Prostate gland (tissue), 2 donors: ENCODE results near the gene LCN9. TPM values are rescaled to one million over a fixed set of nuclear protein-coding genes. Genes with fewer than 3 reads are reported as not detected.

Experiments used
- DNase-seq: peaks from one replicate; pipeline ENCODE4 v3.0.0-alpha.2; 2019; ENCODE audit warnings: low spot score
- H3K27ac ChIP-seq, 2 donors: fragments of 200-600 bp; sonication (generic); 2 replicates each; pipeline ENCODE4 v1.5.1; 2017 to 2019
- H3K27me3 ChIP-seq: fragments of 200-600 bp; sonication (generic); replicated peaks from 2 replicates; pipeline ENCODE4 v1.5.1; 2019; ENCODE audit not compliant: insufficient read depth
- H3K36me3 ChIP-seq, 2 donors: fragments of 200-600 bp; sonication (generic); 1 replicate in 1 of 2; 2 replicates in 1 of 2; pipeline versions ENCODE4 v1.5.1 to v1.8.1; 2017 to 2019
- H3K4me1 ChIP-seq: fragments of 200-600 bp; sonication (generic); replicated peaks from 2 replicates; pipeline ENCODE4 v1.5.1; 2019
- H3K4me3 ChIP-seq, 2 donors: fragments of 200-600 bp; sonication (generic); 2 replicates each; pipeline ENCODE4 v1.5.1; 2017 to 2019
- H3K9me3 ChIP-seq: fragments of 200-600 bp; sonication (generic); 2 replicates; pipeline ENCODE4 v1.5.1; 2017
- POLR2A ChIP-seq: fragments of 450-650 bp; IDR thresholded peaks from one replicate; pipeline ENCODE4 v1.6.1; 2016; ENCODE audit warnings: antibody characterized with exemption, mild to moderate bottlenecking
- POLR2AphosphoS5 ChIP-seq: sonication (generic); formaldehyde crosslinking; IDR thresholded peaks from one replicate; pipeline ENCODE4 v1.6.1; 2017; ENCODE audit warnings: antibody characterized with exemption
- WGBS: methylation state at CpG from one replicate; pipeline ENCODE4 v1.1.5; 2018; 5-methylcytosine and 5-hydroxymethylcytosine counted together
- intact Hi-C: fragments of 100-400 bp; cut with DNase I; formaldehyde crosslinking; loops from one replicate; pipeline ENCODE4 v1.14.2; 2022
- total RNA-seq, 2 donors: library from RNA; depleted of rRNA; stranded (reverse); fragments of >200 nt; gene quantifications; one replicate each; pipeline ENCODE4 v1.1.0, GENCODE V29; 2016
- TF ChIP-seq, protein P1 (sequence below), 4 experiments: fragments of 200-600 bp in 2 of 4; fragments of 450-650 bp in 2 of 4; sonication (generic) in 2 of 4; IDR thresholded peaks; 1 replicate in 3 of 4; 2 replicates in 1 of 4; pipeline ENCODE4 v1.5.1; 2016 to 2019; ENCODE audit warnings: antibody characterized with exemption in 4 of 4, mild to moderate bottlenecking in 2 of 4, moderate library complexity in 2 of 4

The LCN9 gene
- total RNA-seq, 2 donors from 2014 or later: not detected

DNA sequence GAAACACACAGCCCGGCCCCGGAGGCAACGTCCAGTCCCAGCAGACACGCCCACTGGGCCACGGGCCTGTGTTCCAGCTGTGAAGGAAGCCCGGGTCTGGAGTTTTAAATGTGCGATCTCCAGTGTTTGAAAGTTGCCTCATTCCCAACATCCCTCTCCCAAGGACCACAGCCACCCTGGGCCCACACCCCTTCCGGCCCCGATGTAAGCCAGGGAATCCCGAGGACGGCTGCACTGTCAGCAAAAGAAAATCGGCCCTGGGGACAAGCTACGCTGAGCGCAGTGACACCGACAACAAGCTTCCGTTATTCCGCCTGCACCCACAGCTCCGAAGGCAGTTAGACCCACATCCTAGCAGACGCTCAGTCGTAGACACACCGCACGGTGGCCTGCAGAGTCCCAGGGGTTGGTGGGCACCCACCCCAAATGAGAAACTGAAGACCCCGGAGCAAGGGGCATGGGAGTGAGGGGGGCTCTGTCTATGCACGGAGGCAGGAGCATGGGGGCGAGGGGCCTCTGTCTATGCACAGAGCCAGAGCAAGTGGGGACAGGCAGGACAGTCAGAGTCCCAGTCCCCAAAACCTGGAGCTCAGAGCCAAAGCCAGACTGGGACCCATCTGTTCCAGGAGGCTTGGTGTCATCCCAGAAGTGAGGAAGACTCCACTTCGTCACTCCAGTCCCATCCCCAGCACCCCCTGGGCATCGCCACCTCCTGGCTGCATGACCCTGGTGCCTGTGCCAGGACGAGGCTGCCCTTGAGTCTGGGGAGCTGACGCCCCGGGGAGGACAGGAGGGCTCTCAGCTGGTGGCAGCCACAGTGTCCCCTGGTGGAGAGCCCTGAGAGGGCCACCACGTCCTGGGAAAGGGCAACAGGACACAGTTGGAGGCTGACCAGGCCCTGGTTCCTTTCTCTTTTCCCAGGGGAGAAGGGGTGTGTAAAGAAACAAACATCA is 47.2 kb upstream of the LCN9 start:
- Histone ChIP-seq H3K27ac (no peak overlapping the region), H3K27me3 (peaks cover 7% of the 10 kb centered on the region), H3K4me3 (no peak overlapping the region), H3K4me1 (no peaks in the 10 kb centered on the region), H3K36me3 (no peaks in the 10 kb centered on the region), H3K9me3 (no peaks in the 10 kb centered on the region)
- intact Hi-C loops: no loop called here
- WGBS: 63% methylated on average over 31 of the region's 31 CpGs
- TF ChIP-seq POLR2AphosphoS5 (no peak), POLR2A (no peak)
- TF ChIP-seq, protein P1, sequence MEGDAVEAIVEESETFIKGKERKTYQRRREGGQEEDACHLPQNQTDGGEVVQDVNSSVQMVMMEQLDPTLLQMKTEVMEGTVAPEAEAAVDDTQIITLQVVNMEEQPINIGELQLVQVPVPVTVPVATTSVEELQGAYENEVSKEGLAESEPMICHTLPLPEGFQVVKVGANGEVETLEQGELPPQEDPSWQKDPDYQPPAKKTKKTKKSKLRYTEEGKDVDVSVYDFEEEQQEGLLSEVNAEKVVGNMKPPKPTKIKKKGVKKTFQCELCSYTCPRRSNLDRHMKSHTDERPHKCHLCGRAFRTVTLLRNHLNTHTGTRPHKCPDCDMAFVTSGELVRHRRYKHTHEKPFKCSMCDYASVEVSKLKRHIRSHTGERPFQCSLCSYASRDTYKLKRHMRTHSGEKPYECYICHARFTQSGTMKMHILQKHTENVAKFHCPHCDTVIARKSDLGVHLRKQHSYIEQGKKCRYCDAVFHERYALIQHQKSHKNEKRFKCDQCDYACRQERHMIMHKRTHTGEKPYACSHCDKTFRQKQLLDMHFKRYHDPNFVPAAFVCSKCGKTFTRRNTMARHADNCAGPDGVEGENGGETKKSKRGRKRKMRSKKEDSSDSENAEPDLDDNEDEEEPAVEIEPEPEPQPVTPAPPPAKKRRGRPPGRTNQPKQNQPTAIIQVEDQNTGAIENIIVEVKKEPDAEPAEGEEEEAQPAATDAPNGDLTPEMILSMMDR (IDR thresholded peaks at IDR 0.05): no peak
- no peak for DNase-seq

DNA sequence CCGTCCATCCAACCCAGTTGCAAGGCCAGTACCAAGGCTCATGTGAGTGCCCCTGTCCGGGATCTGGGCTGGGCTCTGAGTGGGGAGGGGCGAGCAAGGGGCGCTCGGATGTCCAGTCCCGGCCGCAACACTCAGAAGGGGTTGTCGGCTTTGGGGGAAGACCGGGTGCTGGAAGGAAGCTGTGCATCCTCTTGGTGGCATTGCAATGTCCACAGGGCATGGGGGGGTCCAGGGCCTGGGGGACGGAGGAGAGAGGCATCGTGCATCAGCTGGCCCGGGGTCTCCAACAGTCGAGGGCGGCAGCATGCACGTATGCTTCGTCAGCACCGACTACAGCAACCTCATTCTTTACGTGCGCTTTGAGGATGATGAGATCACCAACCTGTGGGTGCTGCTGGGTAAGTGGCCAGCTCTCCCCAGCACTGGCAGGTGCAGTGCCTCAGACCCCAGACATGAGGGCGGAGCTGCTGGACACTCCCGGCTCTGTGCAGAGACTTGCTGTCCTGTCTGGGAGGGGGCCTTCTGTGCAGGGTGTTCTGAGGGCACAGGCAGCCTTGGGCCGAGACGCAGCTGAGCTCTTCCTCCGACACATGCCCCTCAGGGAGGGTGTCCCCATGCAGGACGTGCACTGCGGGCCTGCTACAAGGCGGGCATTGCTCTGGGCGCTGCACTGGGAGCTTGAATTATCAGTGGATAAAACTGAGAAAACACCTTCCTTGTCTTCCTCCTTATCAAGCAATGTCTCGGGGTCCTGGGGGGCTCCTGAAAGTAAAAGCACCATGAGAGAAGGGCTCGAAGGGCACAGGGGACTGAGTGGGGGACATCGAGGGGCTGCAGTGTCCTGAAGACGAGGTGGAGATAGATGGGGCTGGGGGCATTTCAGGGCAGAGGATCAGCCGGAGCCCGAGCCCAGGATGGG is 46.2 kb upstream of the LCN9 start:
- H3K27me3 ChIP-seq: peaks cover 7% of the 10 kb centered on the region
- DNase-seq: no peak

GRCh38 chr9:135617538-135617900 is 45.6 kb upstream of the LCN9 start:
- intact Hi-C loops: no loop called here
- 89% methylated on average over 13 of the region's 13 CpGs for WGBS
- DNase-seq: no peak
- H3K4me3 ChIP-seq: no peak overlapping the region
- no peak overlapping the region for H3K27ac ChIP-seq
- H3K36me3 ChIP-seq: no peaks in the 10 kb centered on the region
- no peaks in the 10 kb centered on the region for H3K4me1 ChIP-seq
- peaks cover 7% of the 10 kb centered on the region for H3K27me3 ChIP-seq
- H3K9me3 ChIP-seq: no peaks in the 10 kb centered on the region
- TF ChIP-seq POLR2AphosphoS5: no peak
- TF ChIP-seq, protein P1 (IDR thresholded peaks at IDR 0.05): no peak
- TF ChIP-seq POLR2A: no peak

More for the DNA sequence above, 46.2 kb upstream of the LCN9 start:
- H3K9me3 ChIP-seq: no peaks in the 10 kb centered on the region
- H3K27ac ChIP-seq: no peak overlapping the region
- intact Hi-C loops: no loop called here
- no peaks in the 10 kb centered on the region for H3K36me3 ChIP-seq
- no peak for TF ChIP-seq POLR2AphosphoS5
- TF ChIP-seq, protein P1 (IDR thresholded peaks at IDR 0.05): no peak
- TF ChIP-seq POLR2A: no peak
- no peak overlapping the region for H3K4me3 ChIP-seq
- WGBS: 67% methylated on average over 34 of the region's 34 CpGs
- no peaks in the 10 kb centered on the region for H3K4me1 ChIP-seq

DNA sequence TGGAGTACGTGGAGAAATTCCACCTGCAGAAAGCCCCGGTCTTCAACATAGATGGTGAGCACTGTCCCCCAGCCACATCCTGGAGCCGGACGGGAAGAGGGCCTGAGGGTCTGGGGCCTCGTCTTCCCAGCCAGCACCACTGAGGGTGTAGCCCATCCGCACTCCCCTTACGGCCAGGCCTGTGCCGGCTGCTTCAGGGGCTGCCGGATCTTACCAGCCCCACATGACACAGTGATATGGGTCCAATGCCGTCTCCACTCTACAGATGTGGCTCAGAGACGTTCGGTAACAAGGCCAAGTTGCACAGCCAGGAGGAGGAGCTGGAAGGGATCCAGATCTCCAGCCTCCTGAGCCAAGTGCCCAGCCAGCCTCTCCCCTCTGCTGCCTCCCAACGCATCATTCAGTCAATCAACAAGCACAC is 45.1 kb upstream of the LCN9 start:
- H3K4me1 ChIP-seq: no peaks in the 10 kb centered on the region

More for the DNA sequence above, 45.1 kb upstream of the LCN9 start:
- Histone ChIP-seq H3K36me3 (no peaks in the 10 kb centered on the region), H3K4me3 (no peak overlapping the region), H3K27me3 (peaks cover 7% of the 10 kb centered on the region), H3K27ac (no peak overlapping the region), H3K9me3 (no peaks in the 10 kb centered on the region)
- TF ChIP-seq POLR2A (no peak), POLR2AphosphoS5 (no peak)
- TF ChIP-seq, protein P1 (IDR thresholded peaks at IDR 0.05): no peak
- intact Hi-C loops: no loop called here
- DNase-seq: no peak
- 86% methylated on average over 12 of the region's 13 CpGs for WGBS
